Kidney capillary endothelial cell (primary cell): Measurements from ENCODE around the gene RAB26.
"Not testable (repeated sequence)": the region's sequence is repeated elsewhere in the genome, so short reads cannot be mapped to it uniquely, and the experiment has no call there.

ENCODE experiments used
- DNase-seq: peaks from one replicate; pipeline ENCODE4 v3.0.0-alpha.2; 2018; ENCODE audit warnings: low spot score

RAB26 gene

DNA sequence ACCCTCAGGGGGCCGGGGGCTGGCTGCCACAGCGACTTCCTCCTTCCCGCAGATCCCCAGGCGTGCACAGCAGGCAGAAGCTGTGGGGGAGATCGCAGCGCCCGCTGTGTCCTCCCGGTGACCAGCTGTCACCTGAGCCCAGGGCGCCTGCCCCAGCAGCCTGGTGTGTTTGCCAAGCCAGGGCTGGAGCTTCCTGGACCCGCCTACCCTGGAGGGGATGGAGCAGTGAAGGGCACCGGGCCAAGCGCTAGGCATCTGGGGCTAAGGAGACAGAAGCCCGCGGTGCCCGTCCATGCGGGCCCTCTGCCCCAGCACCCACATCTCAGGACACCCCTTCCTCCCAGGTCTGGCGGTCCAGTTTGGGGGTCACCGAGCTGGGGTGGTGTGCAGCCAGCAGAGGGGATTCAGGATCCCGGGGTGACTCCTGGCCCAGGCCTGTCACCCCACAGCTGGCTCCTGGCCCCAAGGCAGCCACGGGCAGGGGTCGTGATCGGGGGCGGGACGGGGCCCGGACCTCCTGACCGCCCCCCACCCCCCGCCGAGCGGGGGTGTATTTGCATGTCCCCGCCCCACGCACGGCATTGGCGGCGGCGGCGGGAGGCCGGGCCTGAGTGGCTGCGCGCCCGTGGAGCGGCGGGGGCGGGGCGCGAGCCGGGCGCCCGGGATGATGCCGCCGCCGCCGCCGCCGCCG is at the start of gene RAB26:
Gene RAB26, plus strand, starts transcription at position 645 of the 691 bp plus-strand sequence. CDS start 159 bp downstream, outside the sequence.
- no peak for DNase-seq

- not testable (repeated sequence) for DNase-seq
Measured at GRCh38 chr16:2101581-2101980, 46.8 kb upstream of the RAB26 start.

DNA sequence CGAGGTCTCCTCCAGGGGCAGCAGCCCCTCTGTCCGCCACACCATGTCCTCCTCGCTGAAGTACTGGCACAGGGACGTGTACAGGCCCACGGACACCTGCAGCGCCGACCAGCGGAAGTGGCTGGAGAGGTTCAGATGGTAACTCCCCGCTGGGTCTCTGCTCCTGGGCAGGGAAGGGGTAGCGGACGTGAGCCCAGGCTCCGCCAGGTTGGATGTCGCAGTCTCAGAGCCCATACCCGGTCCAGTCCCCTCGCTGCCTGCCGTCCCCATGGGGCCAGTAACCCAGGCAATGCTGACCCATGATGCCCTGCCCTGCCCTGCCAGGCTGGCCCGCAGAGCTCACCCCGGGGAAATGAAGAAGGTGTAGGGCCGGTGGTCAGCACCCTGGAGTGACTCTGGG is 46.0 kb upstream of the RAB26 start:
- DNase-seq, result no peak

DNA sequence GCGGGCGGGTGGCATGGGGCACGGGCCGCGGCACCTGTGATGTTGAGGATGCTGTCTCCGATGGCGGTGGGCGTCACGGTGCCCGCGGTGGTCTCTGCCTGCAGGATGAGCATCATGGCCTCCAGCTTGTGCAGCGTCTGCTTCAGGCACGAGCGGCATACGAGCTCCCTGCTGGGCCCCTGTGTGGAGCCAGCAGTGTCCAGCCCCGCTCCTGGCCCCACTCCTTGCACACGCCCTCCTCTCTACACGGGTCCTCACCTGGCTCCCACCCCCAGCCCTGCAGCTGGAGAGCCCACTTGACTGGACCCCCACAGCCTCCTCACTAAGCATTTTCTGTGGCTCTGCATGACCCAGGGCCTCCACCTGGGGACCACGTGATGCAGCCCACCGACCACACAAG is 44.0 kb upstream of the RAB26 start:
- not testable (repeated sequence) for DNase-seq

DNA sequence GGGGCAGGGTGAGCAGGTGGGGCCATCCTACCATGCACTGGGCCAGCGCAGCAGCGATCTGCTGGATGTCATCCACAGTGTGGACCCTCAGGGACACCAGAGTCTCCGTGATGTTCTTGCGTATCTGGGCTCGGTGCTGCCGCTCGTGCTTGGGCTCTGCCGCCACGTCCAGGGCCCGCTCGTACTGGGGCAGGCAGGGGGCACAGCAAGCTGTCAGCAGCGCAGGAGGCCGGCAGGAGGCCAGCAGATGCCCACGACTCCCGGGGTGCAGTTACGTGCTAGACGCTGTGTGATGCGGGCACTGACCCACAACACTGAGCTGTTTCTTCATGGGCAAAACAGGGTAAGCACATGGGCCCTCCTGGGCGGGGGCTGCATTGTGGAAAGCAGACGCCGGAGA is 43.1 kb upstream of the RAB26 start:
- DNase-seq, result not testable (repeated sequence)

DNA sequence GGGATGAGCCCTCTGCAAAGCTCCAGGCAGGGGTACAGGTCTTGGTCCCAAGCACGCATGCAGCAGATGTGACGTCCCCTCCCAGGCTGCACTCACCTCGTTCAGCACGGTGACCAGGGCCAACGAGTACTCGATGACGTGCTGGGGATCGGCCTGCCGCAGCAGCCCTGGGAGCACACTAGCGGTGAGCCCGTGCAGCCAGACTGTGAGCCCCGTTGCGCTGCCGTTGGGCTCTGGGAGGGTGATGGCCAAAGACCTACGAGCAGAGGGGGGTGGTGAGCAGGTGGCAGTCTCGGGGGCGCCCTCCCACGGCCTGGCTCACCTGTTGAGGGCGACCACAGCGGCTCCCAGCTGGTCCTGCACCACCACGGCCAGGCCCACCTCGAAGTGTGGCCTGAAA is 42.7 kb upstream of the RAB26 start:
- not testable (repeated sequence) for DNase-seq

GRCh38 chr16:2106211-2106610 is 42.2 kb upstream of the RAB26 start:
- DNase-seq, result not testable (repeated sequence)

DNA sequence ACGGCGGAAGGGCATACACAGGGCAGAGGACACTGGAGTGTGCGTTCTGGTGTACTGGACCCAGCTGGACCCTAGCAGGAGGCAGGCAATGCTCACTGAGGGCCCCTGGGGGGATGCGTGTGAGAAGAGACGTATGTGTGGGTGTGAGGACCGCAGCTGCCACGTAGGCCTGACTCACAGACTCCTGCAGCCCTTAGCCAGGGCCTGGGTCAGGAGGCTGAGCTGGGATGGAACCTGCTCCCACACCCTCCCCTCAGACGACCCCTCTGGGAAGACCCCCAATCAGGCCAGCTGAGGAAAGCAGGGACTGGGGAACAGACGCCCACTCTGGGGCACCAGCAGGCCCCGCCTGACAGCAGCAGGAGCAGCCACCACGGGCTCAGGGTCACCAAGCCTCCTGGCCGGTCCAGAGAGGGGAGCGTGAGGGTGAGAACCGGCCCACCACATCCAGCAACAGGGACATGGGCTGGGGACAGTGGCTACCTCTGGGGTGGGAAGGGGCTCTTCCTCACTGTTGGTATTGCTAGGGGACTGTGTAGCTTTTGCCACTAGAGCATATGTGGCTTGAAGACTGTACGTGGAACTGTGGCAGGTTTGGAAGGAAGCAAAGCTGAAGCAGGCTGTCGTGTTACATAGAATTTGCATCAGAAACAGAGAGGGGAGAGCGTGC is 41.2 kb upstream of the RAB26 start:
- not testable (repeated sequence) for DNase-seq

DNA sequence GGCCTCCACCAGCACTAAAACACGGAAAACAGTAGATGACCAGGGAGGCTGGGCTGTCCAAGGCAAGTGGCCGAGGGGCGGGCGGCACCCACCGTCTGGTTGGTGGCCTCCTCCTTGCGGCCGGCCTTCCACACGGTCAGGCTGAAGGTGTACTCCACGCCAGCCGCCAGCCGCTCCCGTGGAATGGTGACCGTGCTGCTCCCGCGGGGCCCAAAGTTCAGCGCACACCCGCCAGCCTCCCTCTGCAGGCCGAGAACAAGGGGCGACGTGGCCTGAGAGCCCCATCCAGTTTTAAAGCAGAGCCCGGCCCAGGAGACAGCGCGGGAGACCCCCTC is 40.7 kb upstream of the RAB26 start:
- not testable (repeated sequence) for DNase-seq

DNA sequence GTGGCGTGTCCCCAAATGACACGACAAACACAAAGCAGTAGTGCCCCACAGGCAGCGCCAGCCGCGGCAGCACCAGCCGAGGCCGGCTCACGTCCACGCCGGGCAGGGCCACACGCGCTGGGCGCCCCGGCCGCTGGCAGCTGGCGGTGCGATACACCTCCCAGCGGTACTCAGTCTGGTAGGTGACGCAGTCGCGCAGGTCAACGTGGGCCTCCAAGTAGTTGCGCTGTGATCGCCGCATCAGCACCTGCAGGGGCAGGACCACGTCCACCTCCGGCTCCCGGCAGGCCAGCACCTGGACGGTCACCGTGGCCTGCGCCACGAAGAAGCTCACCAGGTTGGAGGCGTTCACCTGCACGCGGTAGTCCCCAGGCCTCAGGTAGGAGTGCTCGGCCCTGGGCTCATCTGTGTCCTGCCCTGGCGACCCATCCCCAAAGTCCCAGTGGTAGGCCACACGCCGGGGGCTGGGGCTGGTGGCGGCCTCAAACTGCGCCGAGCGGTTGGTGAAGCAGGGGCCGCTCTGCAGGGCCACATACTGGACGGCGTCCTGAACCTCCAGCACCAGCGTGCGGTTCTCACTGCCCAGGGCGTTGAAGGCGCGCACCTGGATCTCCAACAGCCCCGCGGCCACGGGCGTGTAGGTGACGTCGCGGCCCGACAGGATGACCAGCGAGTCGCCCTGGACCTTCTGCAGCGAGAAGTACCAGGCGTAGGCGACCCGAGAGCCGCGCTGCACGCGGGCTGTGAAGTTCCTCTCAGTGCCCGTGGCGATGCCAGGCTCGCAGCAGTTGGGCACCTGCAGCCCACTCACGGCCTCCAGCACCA is 39.8 kb upstream of the RAB26 start:
- not testable (repeated sequence) for DNase-seq

DNA sequence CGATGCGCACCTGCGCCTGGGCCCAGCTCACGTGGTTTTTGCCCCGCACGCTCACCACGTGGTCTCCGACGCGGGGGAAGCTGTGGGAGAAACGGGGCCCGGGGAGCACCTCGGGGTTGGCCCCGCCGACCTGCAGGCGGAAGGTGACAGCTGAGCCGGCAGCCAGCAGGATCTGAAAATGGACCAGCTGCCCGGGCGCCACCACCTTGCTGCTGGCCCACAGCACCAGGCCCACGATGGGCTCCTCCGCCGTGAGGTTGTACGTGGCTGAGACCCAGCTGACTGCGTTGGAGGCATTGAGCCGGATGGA is 39.2 kb upstream of the RAB26 start:
- DNase-seq, result not testable (repeated sequence)

GRCh38 chr16:2109872-2110271 is 38.6 kb upstream of the RAB26 start:
- not testable (repeated sequence) for DNase-seq

GRCh38 chr16:2110332-2111008 is 38.0 kb upstream of the RAB26 start:
- not testable (repeated sequence) for DNase-seq

DNA sequence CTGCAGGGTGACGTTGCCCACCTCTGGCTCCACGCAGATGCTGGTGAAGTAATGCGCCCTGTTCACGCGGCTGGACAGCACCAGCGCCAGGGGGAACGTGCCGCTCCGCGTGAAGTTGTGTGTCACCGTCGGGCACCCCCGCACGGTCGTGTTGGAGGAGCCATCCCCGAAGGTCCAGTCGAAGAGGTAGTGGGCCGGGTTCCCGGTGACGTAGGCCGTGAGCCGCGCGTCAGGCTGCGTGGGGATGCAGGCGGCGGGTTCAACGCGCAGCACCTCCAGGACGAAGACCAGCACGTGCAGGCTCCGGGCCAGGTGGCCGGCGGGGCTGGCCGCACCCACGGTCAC is 37.4 kb upstream of the RAB26 start:
- not testable (repeated sequence) for DNase-seq

GRCh38 chr16:2111412-2112335 is 36.8 kb upstream of the RAB26 start:
- not testable (repeated sequence) for DNase-seq

- DNase-seq, result not testable (repeated sequence)
Measured at GRCh38 chr16:2112539-2113106, 35.8 kb upstream of the RAB26 start.

- not testable (repeated sequence) for DNase-seq
Measured at GRCh38 chr16:2114225-2114624, 34.2 kb upstream of the RAB26 start.

GRCh38 chr16:2114885-2115590 is 33.4 kb upstream of the RAB26 start:
- DNase-seq, result not testable (repeated sequence)

DNA sequence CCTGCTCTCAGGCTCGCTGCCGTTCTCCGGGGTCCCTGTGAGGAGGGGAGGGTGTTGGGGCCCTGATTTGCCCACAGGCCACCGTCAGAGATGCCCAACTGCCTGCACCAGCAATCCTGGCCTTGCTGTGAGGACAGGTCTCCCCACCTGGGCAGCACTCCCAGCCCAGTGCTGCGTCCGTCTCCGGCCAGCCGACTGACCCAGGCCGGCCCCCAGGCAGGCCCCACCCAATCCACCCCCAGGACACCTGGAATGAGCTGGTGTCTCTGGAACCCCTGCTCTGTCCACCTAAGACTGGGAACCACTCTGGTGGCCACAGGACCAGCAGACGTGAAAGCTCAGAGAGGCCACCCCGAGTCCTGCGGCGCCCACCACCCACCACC is 32.8 kb upstream of the RAB26 start:
- no peak for DNase-seq

DNA sequence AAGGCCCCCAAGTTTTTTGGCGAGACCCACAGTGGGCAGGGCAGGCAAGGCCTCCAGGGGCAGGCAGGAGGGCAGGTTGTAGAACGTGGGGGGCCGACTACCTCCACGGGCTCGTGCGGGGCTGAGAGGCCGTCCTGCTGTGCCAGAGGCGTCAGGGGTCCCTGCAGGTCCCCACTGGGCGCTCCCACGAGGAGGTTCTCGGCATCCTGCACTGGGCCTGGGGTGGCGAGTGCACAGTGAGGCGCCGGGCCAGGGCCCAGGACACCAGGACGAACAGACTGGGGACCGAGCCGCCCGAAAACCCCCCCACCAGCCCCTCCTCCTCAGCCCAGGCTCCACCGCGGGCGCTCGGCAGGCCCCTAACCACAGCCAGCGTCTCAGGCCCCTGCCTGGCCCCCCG is 32.0 kb upstream of the RAB26 start:
- DNase-seq, result not testable (repeated sequence)
